HG02840 (cell line): ENCODE results near the gene DOCK3.
A peak's percentile ranks its signal among the peaks of the same experiment; 100 is the strongest.
"Not testable (repeated sequence)": the region's sequence is repeated elsewhere in the genome, so short reads cannot be mapped to it uniquely, and the experiment has no call there.

Source experiments
- ATAC-seq: cut with Tn5 transposase; IDR thresholded peaks from one replicate; pipeline ENCODE4 v1.9.1; 2021; ENCODE audit warnings: mild to moderate bottlenecking, moderate library complexity, moderate number of reproducible peaks; ENCODE audit not compliant: unreplicated experiment, low FRiP score

The DOCK3 gene

DNA sequence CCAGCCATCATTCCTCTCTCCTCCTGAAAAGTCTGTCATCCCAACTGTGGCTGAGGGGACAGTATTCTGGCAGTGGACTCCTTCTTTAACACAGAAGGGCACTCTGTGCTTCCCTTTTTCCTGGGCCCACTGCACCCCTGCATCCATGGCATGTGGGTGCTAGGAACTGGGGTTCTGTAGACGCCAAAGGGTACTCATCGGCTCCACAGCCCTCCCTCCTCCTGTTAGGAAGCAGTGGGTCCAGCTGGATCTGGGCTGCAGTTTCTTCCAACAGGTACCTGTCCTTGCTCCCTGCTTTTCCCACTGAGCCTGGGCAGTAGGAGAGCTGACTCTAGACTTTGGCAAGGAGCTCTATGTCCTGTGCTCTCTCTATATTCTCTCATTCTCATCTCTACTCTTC lies 704.0 kb downstream of the DOCK3 start:
- no peak for ATAC-seq

DNA sequence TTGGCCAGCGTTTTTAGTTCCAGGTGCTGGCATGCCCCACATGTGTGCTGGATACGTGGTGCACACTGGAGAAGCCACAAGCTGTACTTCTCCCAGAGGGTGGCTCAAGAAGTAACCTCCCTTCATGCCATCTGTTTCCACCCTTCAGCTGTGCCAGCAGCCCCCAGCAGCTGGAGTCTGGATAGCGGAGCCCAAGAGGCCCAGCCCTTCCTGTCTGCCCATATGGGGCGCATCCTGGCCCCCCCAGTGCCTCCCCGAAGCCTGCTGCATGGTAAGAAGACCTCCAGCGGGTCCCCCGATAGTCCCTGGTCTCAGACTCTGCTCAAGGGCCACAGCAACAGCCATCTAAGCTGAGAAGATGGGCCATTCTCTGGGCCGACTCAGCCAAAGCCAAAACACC lies 704.6 kb downstream of the DOCK3 start:
- no peak for ATAC-seq

DNA sequence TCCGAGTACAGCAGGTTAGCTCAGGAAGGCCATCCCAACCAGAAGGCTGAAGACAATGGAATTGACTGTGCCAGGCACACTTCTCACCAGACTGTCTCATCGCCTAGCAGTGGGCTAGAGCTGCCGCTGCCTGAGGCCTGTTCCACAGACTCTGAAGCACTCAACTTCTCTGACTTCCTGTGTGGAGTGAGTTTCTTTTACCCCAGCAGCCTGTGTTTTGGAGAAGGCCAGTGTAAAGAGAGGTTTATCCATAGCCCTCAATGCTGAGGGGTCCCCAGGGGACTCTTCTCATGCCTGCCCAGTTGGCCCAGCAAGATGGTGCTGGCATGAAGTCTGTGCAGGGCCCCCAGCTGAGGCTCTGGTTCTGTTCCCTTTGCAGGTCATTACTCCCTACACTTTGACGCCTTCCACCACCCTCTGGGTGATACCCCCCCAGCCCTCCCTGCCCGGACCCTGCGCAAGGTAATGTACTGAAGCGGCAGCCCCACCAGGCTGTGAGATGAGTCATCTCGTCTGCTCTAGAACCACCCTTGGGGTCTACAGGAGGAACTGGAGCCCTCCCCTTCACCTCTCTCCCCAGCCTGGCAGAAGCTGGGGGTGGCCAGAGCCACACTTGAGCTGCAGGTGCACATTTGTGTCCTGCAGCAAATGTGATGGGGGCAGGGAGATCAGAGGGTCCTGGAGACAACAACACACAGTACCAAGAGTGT lies 705.2 kb downstream of the DOCK3 start:
- ATAC-seq, result no peak

DNA sequence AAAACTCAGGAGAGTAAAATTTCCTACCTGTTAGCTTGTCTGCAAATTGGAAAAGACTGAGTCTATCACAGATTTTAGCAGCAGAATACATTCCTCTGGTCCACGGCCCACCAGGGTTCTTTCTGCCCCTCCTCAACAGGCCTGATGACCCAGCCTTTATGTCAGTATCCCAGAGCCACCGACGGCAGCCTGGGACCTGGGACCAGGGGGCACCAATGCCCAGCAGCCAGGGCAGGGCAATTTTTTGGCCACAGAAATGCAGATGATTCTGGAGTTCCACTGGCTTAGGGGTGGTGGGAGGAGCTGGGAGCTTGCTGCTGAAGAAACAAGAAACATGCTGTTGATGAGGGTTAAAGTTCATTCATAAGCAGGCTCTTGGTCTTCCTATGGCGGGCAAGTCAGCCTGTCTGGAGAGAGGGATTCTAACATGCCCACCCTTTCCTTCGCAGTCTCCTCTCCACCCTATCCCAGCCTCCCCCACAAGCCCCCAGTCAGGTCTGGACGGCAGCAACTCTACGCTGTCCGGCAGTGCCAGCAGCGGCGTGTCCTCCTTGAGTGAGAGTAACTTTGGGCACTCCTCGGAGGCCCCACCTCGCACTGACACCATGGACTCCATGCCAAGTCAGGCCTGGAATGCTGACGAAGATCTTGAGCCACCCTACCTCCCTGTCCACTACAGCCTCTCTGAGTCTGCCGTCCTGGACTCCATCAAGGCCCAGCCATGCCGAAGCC lies 706.0 kb downstream of the DOCK3 start:
- no peak for ATAC-seq

DNA sequence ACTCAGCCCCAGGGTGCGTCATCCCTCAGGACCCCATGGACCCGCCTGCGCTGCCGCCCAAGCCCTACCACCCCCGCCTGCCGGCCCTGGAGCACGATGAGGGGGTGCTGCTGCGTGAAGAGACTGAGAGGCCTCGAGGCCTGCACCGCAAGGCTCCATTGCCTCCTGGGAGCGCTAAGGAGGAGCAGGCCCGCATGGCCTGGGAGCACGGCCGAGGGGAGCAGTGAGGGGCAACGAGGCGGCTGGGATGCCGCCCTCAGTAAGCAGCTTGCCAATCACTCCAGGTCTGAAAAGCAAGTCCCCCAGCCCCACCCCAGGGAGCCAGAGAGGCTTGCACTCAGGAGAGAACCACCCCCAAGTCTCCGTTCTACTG lies 706.6 kb downstream of the DOCK3 start:
- ATAC-seq, result no peak

DNA sequence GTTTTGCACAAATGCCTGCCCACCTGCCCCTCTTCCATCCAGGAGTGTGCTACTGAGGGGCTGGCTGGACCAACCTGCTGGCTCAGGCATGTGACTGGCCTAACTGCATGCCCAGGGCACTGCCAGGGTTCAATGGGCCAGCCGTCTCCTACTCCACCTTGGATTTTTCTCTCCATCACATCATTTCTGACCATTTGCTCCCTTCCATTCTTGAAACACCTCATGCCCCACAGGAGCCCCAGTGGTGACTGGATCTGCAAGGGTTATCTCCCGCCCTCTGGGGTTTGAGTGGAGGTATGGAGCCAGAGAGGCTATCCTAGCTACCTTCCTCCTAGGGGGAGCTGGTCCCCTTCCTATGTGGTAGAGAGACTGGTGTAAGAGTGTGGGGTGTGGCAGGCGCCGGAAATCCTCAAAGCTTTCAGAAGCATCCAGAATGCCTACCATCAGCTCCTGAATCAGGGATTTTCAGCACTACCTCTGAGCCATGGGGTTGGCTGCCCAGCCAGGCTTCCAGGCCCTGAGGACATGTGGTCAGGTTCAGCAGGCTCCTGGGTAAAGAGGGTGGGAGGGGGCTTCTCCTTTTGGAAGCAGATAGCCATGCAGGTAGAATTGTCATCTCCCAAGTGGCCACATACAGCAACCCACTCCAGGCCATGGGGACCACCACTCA lies 707.5 kb downstream of the DOCK3 start:
- ATAC-seq, result no peak

DNA sequence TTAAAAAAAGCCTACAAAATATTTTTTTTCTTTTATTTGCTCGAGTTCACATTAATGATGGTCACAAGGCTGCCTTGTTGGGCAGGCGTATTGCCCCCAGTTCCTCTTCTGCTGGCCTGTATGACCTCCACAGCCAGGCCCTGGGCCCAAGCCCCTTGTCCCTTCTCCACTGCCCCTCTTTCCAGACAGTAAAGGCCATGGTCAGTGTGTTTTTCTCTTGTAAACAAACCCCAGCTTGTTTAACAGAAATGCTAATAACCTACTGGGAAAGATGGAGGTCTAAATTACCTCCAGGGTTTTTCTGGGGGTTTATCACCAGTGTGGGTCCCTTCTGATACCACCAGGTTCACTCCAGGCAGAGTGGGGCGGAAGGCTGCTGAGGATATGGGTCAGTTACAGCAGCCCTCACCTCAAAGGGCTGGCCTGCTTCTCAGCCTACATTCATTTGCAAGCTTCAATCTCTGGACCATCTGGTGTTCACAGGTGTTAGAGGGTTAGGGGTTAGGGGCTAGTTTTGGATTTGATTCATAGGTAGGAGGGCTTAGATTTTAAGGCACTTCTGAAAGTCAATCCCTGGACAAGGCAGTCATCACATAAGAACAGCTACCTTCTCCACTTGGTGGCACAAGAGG lies 708.3 kb downstream of the DOCK3 start:
- no peak for ATAC-seq

DNA sequence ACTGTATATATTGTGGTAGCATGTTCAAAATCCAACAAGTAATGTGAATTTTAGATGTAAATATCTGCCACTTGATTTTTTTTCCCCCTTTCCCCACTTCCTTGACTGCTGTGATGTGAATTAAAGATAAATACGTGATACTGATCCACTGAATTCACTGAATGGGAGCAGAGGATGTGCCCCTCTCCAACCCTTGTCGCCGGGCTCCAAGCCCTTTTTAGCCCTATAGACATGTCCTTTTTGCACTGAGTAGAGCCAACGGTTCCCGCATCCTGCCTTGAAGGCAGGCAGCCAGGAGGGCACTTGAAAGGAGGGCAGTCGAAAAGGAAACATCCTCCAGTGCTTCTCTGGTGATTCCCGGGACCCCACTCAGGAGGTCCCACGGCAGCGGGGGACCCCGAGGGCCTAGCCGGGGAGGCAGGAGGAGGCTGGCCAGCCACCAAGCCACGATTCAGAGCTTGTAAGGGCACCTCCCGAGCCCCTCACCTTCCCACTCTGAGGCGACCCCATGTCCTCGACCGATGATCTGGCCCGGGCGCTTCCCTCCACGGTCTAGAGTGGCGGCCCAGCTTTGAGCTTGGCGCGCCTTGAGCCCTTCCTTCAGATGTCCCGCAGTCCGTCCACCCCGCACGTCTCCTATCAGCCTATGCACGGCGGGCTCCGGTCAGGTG lies 709.5 kb downstream of the DOCK3 start:
- peak; percentile 5 for ATAC-seq

DNA sequence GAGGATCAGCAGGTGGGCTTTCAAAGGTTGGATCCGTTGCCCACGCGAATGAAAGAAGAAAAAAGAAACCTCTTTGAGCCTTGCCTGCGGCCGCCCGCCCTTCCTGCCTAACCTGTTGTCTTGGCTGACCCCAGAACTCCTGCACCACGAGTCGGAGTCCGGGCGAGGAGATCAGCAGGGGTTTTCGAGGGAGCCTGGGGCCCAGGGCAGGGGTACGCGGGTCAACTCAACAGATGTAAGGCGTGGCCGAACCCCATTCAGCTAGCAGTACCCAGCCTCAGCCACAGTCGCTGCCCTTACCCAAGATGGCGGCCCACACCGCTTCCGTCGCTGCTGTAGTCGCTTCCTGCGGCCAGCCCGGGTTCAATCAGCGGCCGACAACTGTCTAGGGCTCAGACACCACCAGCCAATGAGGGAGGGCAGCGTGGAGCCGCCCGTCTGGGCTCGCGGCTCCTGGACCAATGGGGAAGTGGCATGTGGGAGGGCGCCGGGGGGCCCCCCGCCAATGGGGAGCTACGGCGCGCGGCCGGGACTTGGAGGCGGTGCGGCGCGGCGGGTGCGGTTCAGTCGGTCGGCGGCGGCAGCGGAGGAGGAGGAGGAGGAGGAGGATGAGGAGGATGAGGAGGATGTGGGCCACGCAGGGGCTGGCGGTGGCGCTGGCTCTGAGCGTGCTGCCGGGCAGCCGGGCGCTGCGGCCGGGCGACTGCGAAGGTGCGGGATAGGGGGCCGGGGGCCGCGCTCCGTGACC lies 710.2 kb downstream of the DOCK3 start, which contains the start of gene MANF:
Gene MANF (plus strand): TSS at position 566 of the 748 bp plus-strand sequence. CDS start 52 bp downstream, at position 618.
- ATAC-seq, result peak; percentile 95

DNA sequence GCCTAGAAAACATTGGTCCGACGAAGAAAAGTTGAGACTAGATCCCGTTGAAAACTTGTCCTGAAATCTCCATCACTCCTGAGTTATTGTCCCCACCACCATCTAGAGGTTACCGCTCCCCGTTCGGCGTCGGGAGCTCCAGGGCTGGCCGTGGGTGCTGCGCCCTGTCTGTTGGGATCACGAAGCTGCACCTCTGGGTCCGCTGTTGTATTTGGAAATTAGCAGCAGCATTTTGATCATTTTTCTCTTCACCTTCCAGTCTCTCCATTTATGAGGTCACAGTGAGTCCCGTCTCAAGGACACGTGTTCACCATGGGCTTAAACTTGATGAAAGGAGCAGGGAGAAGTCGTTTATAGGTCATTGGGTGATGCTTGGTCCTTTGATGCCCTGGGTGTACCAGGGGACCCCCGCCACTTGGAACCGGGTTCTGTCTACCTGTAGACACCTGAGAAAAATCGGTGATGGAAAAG lies 710.9 kb downstream of the DOCK3 start:
- ATAC-seq, result no peak

DNA sequence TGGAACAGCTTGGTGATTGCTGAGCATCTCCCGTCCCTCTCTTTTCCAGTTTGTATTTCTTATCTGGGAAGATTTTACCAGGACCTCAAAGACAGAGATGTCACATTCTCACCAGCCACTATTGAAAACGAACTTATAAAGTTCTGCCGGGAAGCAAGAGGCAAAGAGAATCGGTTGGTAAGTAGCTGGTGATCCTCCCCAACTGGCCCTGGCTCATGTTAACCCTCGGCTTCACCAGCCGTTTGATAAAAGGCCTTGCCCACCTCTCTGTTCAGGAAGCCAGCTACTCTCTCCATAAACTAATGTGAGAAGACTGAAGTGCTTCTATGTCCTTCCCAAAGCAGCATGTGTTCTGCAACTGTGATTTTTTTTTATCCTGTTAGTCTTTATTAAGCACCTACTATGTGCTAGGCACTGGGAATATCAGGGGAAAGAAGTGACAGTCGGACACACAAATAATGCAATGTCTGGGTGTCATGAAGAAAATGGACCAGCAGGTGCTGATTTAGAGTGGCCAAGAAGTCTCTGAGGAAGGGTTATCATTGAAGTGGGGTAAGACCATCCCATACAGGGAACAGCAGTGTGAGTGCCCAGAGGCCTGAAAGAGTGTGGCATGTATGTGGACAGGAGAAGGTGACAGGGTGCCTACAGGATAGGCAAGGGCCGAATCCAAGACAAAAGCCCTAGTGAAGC lies 711.6 kb downstream of the DOCK3 start:
- no peak for ATAC-seq

DNA sequence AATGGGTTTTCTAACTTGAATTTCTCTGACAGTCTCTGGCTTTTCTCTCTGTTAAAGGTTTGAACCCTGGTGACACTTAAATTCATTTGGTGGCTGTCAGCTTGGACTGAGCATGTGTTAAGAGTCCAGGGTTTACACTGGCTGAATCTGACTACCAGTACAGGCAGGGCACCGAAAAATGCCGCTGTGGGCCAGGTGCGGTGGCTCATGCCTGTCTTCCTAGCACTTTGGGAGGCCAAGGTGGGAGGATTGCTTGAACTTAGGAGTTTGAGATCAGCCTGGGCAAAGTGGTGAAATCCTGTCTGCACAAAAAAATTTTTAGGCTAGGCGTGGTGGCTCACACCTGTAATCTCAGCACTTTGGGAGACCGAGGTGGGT lies 712.1 kb downstream of the DOCK3 start:
- ATAC-seq, result no peak

DNA sequence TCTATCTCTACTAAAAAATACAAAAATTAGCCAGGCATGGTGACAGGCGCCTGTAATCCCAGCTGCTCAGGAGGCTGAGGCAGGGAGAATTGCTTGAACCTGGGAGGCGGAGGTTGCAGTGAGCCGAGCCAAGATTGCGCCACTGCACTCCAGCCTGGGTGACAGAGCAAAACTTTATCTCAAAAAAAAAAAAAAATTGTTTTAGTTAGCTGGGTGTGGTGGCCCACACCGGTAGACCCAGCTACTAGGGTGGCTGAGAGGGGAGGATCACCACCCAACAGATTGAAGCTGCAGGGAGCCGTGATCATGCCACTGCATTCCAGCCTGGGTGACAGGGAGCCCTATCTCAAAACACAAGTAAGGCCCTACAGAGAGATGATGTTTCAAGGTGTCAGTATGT lies 712.6 kb downstream of the DOCK3 start:
- ATAC-seq, result not testable (repeated sequence)

DNA sequence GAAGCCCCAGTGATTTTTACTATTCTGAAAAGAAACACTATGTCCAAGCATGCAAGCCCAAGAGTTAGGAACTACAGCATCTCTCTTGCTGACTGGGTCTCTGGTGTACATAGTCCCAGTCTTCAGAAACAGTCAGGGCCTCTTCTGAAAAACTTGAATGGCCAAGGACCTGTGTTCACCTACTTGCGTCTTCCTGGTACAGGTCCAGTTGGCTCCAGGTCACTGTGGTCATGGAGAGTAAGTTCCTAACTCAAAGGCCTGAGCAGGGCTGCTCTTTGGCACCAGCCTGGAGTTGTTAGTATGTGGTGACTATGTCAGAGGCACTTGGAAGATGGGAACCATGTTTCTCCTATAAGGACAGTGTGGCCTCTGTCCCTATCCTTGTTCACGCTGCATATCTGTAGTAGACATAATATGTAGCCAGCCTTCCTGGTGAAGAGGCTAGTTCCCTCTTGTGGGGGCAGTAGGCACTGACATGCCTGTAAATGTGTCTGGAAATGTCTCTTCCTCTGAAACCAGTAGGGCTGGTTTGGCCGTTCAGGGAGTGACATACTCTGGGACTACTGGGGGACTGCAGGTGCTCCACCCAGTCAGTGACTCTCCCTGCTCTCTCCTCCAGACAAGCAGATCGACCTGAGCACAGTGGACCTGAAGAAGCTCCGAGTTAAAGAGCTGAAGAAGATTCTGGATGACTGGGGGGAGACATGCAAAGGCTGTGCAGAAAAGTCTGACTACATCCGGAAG lies 713.7 kb downstream of the DOCK3 start:
- ATAC-seq, result no peak

DNA sequence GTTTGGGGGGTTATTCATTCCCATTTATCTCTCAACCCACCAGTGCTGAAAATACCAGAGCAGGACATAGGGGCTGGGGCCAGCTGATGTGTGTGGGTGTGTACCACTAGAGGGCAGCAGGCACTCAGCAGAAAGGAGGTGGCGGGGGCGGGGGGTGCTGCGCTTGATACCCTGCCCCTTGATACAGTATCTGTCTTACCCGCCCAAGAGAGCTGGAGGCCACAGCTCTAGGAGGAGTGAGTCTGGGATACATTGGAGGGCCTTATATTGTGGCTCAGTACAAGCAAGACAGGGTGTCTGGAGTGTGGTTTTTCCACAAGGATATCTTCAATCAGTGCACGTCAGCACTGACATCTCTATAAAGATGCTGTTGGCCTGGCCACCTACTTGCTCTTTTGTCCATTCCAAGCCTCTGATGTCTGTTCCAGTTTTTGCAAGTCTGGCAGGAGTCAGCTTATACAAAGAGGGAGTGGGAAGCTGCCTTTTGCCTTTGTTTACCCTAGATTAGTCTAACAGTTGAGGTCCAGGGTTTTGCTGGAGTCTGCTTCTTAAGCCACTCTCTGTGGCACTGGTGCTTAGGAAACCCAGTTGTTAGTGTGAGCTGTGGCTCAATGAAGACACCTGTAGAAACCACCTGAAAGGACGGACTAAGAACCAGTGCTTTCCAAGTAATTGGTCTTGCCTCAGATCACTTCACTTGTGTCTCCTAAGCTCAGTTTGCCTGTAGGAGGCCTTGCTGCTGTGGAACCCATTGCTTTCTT lies 714.9 kb downstream of the DOCK3 start:
- no peak for ATAC-seq

DNA sequence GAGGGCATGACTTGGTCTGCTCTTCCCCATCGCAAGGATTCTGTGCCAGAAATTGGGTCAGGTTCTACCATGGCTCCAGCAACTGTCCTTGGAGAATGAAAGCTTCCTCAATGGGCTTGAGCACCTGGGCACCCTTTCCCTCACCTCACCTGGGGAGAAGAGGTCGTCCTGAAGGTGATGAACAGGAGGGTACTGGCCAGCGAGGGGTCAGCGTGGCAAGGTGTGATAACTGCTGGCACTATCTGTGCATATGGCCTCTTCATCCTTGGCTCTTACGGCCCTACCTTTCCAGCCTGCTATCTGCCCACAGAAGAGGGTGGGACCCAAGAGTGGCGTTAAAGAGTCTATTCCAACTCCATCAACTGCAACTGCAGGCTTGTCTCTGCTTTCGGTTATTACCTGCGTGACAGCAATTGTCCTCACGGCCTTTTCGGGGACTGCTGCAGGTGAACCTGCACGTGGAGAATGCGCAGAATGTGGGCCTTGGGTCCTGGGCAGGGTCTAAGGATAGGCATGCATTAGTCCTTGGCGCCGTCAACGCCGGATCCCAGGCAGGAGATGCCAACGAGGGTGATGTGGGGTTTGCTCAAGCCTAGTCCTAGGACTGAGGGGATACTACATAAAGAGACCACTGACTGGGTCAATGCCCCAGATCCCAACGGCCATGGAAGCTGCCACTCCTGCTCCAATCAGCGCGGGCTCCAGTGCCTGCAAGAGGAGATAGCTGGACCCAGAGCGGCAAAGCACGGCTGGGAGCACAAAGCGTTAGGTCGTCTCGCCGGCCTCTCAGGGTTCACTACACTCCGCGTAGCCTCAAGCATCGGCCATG lies 715.7 kb downstream of the DOCK3 start:
- peak; percentile 3 for ATAC-seq

DNA sequence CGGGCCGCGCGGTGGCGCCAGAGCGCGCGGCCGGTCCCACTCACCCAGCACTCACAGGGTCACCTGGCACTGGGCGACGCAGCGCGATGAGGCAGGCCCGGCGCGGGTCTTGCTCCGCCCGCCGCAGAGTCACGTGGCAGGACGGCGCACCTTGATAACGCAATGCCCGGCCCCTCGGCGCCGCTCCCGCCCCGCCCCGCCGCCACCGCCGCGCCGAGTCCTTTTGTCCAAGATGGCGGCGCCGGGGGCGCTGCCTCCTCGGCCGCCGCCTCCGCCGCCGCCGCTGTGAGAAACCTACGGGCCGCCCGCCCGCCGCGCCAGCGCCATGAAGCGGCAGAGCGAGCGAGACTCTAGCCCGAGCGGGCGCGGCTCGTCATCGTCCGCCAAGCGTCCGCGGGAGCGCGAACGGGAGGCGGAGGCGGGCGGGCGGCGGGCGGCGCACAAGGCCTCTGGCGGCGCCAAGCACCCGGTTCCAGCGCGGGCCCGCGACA lies 716.4 kb downstream of the DOCK3 start, which contains the start of gene RBM15B:
Gene RBM15B (plus strand): TSS at position 211 of the 491 bp plus-strand sequence. CDS start 115 bp downstream, at position 326.
- peak; percentile 92 for ATAC-seq
